HepG2 (cell line): ENCODE results near the gene ATP7A. TPM values are rescaled to one million over a fixed set of nuclear protein-coding genes. Genes with fewer than 3 reads are reported as not detected.

Experiments used
- ATAC-seq: fragments of 200-7000 bp; cut with Tn5 transposase; 3 replicates; pipeline ENCODE4 v1.9.1; 2020; ENCODE audit warnings: mild to moderate bottlenecking, moderate library complexity
- BruUV-seq: library from RNA; stranded (reverse); fragments of 400-500 nt; replicated peaks from 2 replicates; lab custom pipeline; 2021; lab: Mats Ljungman, UMichigan
- CTCF ChIA-PET: fragments of 300-600 bp; formaldehyde crosslinking; extraction: SDS; loops from one replicate; lab custom pipeline; 2021; ENCODE audit warnings: low total read pairs, inconsistent platforms, low intra/inter-chr PET ratio; lab: Yijun Ruan, JAX
- POLR2A ChIA-PET: fragments of 350-600 bp; sonication (Branson Sonifier 250); formaldehyde crosslinking; loops from one replicate; lab custom pipeline; 2020; ENCODE audit warnings: antibody characterized with exemption, inconsistent platforms; lab: Yijun Ruan, JAX
- DNase-seq: peaks from one replicate; pipeline ENCODE4 v3.0.0-alpha.2; 2015; ENCODE audit warnings: low spot score
- FAIRE-seq: peaks from 3 replicates; lab custom pipeline; 2011; peaks lifted over from hg19 to GRCh38; lab: Jason Lieb, UNC
- H2AFZ ChIP-seq: one replicate; pipeline ENCODE4 v1.6.1; 2011; ENCODE audit warnings: low read length, inconsistent platforms
- H3K27ac ChIP-seq: fragments of 300-600 bp; 3 replicates; pipeline ENCODE4 v1.8.0; 2011; ENCODE audit warnings: mixed run types, mild to moderate bottlenecking, mixed read lengths, low read length, inconsistent platforms; ENCODE audit not compliant: insufficient read depth; ENCODE audit errors: extremely low read length
- H3K27me3 ChIP-seq, 2 experiments: fragments of 200-600 bp in 1 of 2; 2 replicates in 1 of 2; 3 replicates in 1 of 2; pipeline versions ENCODE4 v1.6.0 to v1.8.0; 2011; ENCODE audit warnings: low read length in 2 of 2, mild to moderate bottlenecking in 2 of 2, moderate library complexity in 2 of 2, inconsistent platforms in 1 of 2; ENCODE audit not compliant: insufficient read depth in 2 of 2, control insufficient read depth in 1 of 2
- H3K36me3 ChIP-seq, 2 experiments: fragments of 200-600 bp in 1 of 2; replicated peaks in 1 of 2; 2 replicates in 1 of 2; 3 replicates in 1 of 2; pipeline versions ENCODE4 v1.5.1 to v1.8.0; 2011; ENCODE audit warnings: low read length in 2 of 2, inconsistent platforms in 1 of 2; ENCODE audit not compliant: insufficient read depth in 2 of 2, control insufficient read depth in 1 of 2
- H3K4me1 ChIP-seq: 2 replicates; pipeline ENCODE4 v1.5.1; 2012; ENCODE audit warnings: low read length, inconsistent platforms; ENCODE audit not compliant: insufficient read depth
- H3K4me2 ChIP-seq: 2 replicates; pipeline ENCODE4 v1.6.0; 2011; ENCODE audit warnings: low read depth, low read length, inconsistent platforms
- H3K4me3 ChIP-seq, 3 experiments: fragments of 200-600 bp in 1 of 3; sonication (generic), shearing (Covaris generic) in 1 of 3; replicated peaks in 1 of 3; 2 replicates each; pipeline ENCODE4 v1.5.1; 2011 to 2016; ENCODE audit warnings: low read length in 3 of 3, inconsistent platforms in 2 of 3, low read depth in 2 of 3, mild to moderate bottlenecking in 2 of 3, control low read depth in 1 of 3, mixed read lengths in 1 of 3; ENCODE audit not compliant: insufficient read depth in 1 of 3
- H3K79me2 ChIP-seq: one replicate; pipeline ENCODE4 v1.6.1; 2011; ENCODE audit warnings: low read length, inconsistent platforms; ENCODE audit not compliant: insufficient read depth
- H3K9ac ChIP-seq: 2 replicates; pipeline ENCODE4 v1.6.0; 2011; ENCODE audit warnings: mild to moderate bottlenecking, low read depth, low read length, inconsistent platforms; ENCODE audit not compliant: insufficient read depth
- H3K9me3 ChIP-seq: 2 replicates; pipeline ENCODE4 v1.5.1; 2012; ENCODE audit warnings: mild to moderate bottlenecking, low read length
- H4K20me1 ChIP-seq: 2 replicates; pipeline ENCODE4 v1.6.0; 2011; ENCODE audit warnings: inconsistent platforms, mild to moderate bottlenecking, low read length, moderate library complexity; ENCODE audit not compliant: insufficient read depth
- CBX2 ChIP-seq, 2 experiments: fragments of 200-600 bp in 1 of 2; sonication (generic); formaldehyde crosslinking in 1 of 2; IDR thresholded peaks; 2 replicates each; pipeline versions ENCODE4 v1.7.0 to v1.8.1; 2018 to 2022; ENCODE audit warnings: low read depth in 2 of 2, low read length in 1 of 2, mild to moderate bottlenecking in 1 of 2, missing genetic modification reagents in 1 of 2
- FOXA1 ChIP-seq, 2 experiments: fragments of 450-650 bp in 1 of 2; sonication (generic) in 1 of 2; formaldehyde crosslinking in 1 of 2; IDR thresholded peaks; 2 replicates each; pipeline versions ENCODE4 v1.4.0 to v1.6.1; 2016 to 2020; ENCODE audit warnings: missing genetic modification reagents in 1 of 2
- HCFC1 ChIP-seq: fragments of 150-350 bp; IDR thresholded peaks from 2 replicates; pipeline ENCODE4 v1.6.1; 2014; ENCODE audit warnings: low read depth, low read length
- HDAC6 ChIP-seq: fragments of 200-600 bp; sonication (generic); IDR thresholded peaks from 2 replicates; pipeline ENCODE4 v1.7.0; 2017; ENCODE audit warnings: mild to moderate bottlenecking, antibody characterized with exemption, low read length, low read depth
- HOXA5 ChIP-seq: sonication (generic); formaldehyde crosslinking; IDR thresholded peaks from 2 replicates; pipeline ENCODE4 v1.4.0; 2020; ENCODE audit warnings: missing genetic modification reagents
- MAX ChIP-seq: IDR thresholded peaks from 2 replicates; pipeline ENCODE4 v1.6.1; 2012; ENCODE audit warnings: inconsistent platforms
- MTA3 ChIP-seq: sonication (generic); formaldehyde crosslinking; IDR thresholded peaks from 2 replicates; pipeline ENCODE4 v1.4.0; 2020; ENCODE audit warnings: missing genetic modification reagents
- MXD1 ChIP-seq: sonication (generic); formaldehyde crosslinking; IDR thresholded peaks from 2 replicates; pipeline ENCODE4 v1.4.0; 2020; ENCODE audit warnings: mild to moderate bottlenecking, missing genetic modification reagents
- NR2C2 ChIP-seq: sonication (generic); formaldehyde crosslinking; IDR thresholded peaks from 2 replicates; pipeline ENCODE4 v1.4.0; 2020; ENCODE audit warnings: missing genetic modification reagents, mild to moderate bottlenecking, moderate library complexity, borderline replicate concordance
- RORA ChIP-seq: sonication (generic); formaldehyde crosslinking; IDR thresholded peaks from 2 replicates; pipeline ENCODE4 v1.5.0; 2020; ENCODE audit warnings: mild to moderate bottlenecking, missing genetic modification reagents, moderate library complexity
- SUZ12 ChIP-seq: fragments of 150-350 bp; IDR thresholded peaks from 2 replicates; pipeline ENCODE4 v1.6.1; 2014; ENCODE audit warnings: low read depth, low read length
- TFE3 ChIP-seq: IDR thresholded peaks from 2 replicates; pipeline ENCODE4 v1.6.1; 2016
- ZMYM4 ChIP-seq: sonication (generic); formaldehyde crosslinking; IDR thresholded peaks from 2 replicates; pipeline ENCODE4 v1.8.1; 2023; ENCODE audit warnings: mild to moderate bottlenecking, missing genetic modification reagents
- ZNF18 ChIP-seq: sonication (generic); formaldehyde crosslinking; IDR thresholded peaks from 2 replicates; pipeline ENCODE4 v1.8.0; 2022; ENCODE audit warnings: mild to moderate bottlenecking, missing genetic modification reagents; ENCODE audit not compliant: insufficient replicate concordance
- ZNF335 ChIP-seq: sonication (generic); formaldehyde crosslinking; IDR thresholded peaks from 2 replicates; pipeline ENCODE4 v1.4.0; 2020; ENCODE audit warnings: missing genetic modification reagents
- ZNF468 ChIP-seq: sonication (generic); formaldehyde crosslinking; IDR thresholded peaks from 2 replicates; pipeline ENCODE4 v1.8.0; 2022; ENCODE audit warnings: mild to moderate bottlenecking, moderate library complexity, missing genetic modification reagents
- ZSCAN29 ChIP-seq: sonication (generic); formaldehyde crosslinking; conservative IDR thresholded peaks from 2 replicates; pipeline ENCODE4 v1.4.0; 2020; ENCODE audit warnings: mild to moderate bottlenecking, missing genetic modification reagents
- WGBS: methylation state at CpG from one replicate; pipeline ENCODE4 v1.1.6; 2017; ENCODE audit warnings: low lambda C conversion rate; 5-methylcytosine and 5-hydroxymethylcytosine counted together
- in situ Hi-C: cut with HindIII; loops from 2 replicates; pipeline ENCODE4 v1.10.0; 2017; ENCODE audit warnings: low pct_unique_long_range_greater_than_20kb; ENCODE audit not compliant: extremely low pct_ligation_motif_present
- intact Hi-C: fragments of 100-400 bp; cut with micrococcal nuclease; formaldehyde crosslinking; loops from one replicate; pipeline ENCODE4 v1.10.0; 2022; ENCODE audit not compliant: unreplicated experiment
- polyA plus RNA-seq, 8 experiments: library from polyadenylated mRNA; depleted of rRNA in 3 of 8; stranded (reverse) in 7 of 8; unstranded in 1 of 8; fragments of >200 nt; fragmentation: Illumina TruSeq in 4 of 8; extraction: Trizol in 4 of 8; gene quantifications; 2 replicates each; pipeline versions ENCODE4 v1.2.1 to v1.2.3, GENCODE V29; 2011 to 2016; ENCODE audit warnings: low read depth in 4 of 8, missing spikeins in 1 of 8, mixed read lengths in 1 of 8; ENCODE audit not compliant: insufficient read depth in 1 of 8
- total RNA-seq, 5 experiments: library from RNA; depleted of rRNA; stranded (reverse); fragments of >200 nt; fragmentation: Illumina TruSeq; extraction: Trizol; gene quantifications; 2 replicates each; pipeline ENCODE4 v1.2.3, GENCODE V29; 2016; ENCODE audit warnings: low read depth in 1 of 5
- TF ChIP-seq, protein P1 (sequence below): sonication (generic); formaldehyde crosslinking; IDR thresholded peaks from 2 replicates; pipeline ENCODE4 v1.4.0; 2020; ENCODE audit warnings: missing genetic modification reagents

ATP7A gene
- total and polyA plus RNA-seq, 2 of the 13 experiments (the other 11 are each of a cell fraction or from before 2014, with no cell fraction given), result 1.7 to 4.7 TPM

GRCh38 chrX:77917294-77917933 is 6.9 kb downstream of the ATP7A start (continued):
- TF ChIP-seq RORA (CRISPR knock-in tag), result no peak
- no peak for TF ChIP-seq ZNF468 (CRISPR knock-in tag)
- TF ChIP-seq MTA3 (CRISPR knock-in tag), result no peak
- TF ChIP-seq HDAC6, result no peak
- TF ChIP-seq FOXA1 (IDR thresholded peaks at IDR 0.05), result no peak
- 0 out of 2 replicates have a peak, but pooled peaks have one; percentile 40 for TF ChIP-seq FOXA1 (CRISPR knock-in tag; IDR thresholded peaks at IDR 0.05)
- TF ChIP-seq ZMYM4 (CRISPR knock-in tag), result no peak
- TF ChIP-seq CBX2 (IDR thresholded peaks at IDR 0.05; ENCODE audit: low read depth, low read length), result no peak
- TF ChIP-seq CBX2 (CRISPR knock-in tag; IDR thresholded peaks at IDR 0.05; ENCODE audit: low read depth), result no peak
- TF ChIP-seq HCFC1, result no peak
- TF ChIP-seq MAX, result no peak
- no peak for TF ChIP-seq HOXA5 (CRISPR knock-in tag)

DNA sequence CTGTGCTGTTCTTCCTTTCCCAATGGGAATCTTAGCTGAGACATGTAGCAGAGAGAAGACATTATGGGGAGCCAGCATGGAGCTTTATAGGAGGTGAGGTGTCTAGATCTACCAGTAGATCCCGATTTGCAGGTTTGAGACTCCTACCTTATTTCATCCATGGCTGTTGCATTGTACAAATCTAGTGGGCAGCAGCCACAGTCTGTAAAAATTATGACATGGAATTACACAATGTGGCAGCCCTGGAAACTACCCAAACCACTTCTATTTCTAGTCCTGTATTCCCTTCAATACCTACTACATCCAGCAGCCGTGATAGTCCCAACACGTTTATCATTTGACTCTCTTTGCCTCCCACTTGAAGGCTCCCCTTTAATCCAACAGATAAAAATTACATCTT is 8.1 kb downstream of the ATP7A start:
- Histone ChIP-seq H3K36me3 (no peaks in the 10 kb centered on the region), H2AFZ (no peak overlapping the region)
- POLR2A ChIA-PET, result no interaction called here
- TF ChIP-seq SUZ12, result no peak
- TF ChIP-seq TFE3 (CRISPR knock-in tag), result no peak
- TF ChIP-seq NR2C2, result no peak
- no peak for TF ChIP-seq ZNF335 (CRISPR knock-in tag)
- no peak for TF ChIP-seq MXD1 (CRISPR knock-in tag)
- no peak for TF ChIP-seq ZSCAN29 (CRISPR knock-in tag)
- TF ChIP-seq, protein P1, sequence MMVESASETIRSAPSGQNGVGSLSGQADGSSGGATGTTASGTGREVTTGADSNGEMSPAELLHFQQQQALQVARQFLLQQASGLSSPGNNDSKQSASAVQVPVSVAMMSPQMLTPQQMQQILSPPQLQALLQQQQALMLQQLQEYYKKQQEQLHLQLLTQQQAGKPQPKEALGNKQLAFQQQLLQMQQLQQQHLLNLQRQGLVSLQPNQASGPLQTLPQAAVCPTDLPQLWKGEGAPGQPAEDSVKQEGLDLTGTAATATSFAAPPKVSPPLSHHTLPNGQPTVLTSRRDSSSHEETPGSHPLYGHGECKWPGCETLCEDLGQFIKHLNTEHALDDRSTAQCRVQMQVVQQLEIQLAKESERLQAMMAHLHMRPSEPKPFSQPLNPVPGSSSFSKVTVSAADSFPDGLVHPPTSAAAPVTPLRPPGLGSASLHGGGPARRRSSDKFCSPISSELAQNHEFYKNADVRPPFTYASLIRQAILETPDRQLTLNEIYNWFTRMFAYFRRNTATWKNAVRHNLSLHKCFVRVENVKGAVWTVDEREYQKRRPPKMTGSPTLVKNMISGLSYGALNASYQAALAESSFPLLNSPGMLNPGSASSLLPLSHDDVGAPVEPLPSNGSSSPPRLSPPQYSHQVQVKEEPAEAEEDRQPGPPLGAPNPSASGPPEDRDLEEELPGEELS (CRISPR knock-in tag), result no peak
- no peak for TF ChIP-seq ZNF18

More for the DNA sequence above, 8.1 kb downstream of the ATP7A start:
- no peak for ATAC-seq
- Histone ChIP-seq H3K4me1 (peaks cover 15% of the 10 kb centered on the region), H3K9ac (no peak overlapping the region), H3K27me3 (no peaks in the 10 kb centered on the region), H3K4me3 (no peak overlapping the region), H4K20me1 (no peaks in the 10 kb centered on the region), H3K79me2 (no peaks in the 10 kb centered on the region), H3K9me3 (no peaks in the 10 kb centered on the region), H3K4me2 (no peak overlapping the region), H3K27ac (no peak overlapping the region)
- DNase-seq, result no peak
- BruUV-seq, result no TSS peak
- FAIRE-seq, result no peak
- intact Hi-C loops, result no loop called here
- in situ Hi-C loops, result loop anchor here (25.0 kb wide), 1 partner anchor 194 kb away; the partner anchor contains the start of gene PGK1
- CTCF ChIA-PET, result no interaction called here
- WGBS, result 88% methylated on average over 2 of the region's 3 CpGs
